ENCODE results near the gene KCNB1.

The KCNB1 gene

DNA sequence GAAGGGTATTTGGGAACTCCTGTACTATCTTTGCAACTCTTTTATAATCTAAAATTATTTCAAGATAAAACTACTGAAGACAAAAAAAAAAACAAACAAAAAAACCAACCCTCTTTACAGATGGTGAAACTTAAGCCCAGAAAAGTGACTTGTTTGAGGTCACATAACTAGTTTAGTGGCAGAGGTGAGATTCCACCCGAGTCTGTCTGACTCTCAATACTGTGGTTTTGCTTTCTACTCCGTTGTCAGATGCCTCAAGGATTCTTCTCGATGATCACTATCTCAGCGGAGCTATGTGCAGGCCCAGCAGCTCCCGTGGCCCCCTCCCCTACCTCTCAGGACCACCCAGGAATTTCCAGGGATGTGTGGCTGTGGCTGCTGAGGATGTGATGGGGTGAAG, 36.1 kb upstream of the KCNB1 start:
- Histone ChIP-seq H3K36me3 (ENCODE audit: control insufficient read depth in 1 of 2, insufficient read depth in 2 of 2, low read depth in 1 of 2, low read length in 2 of 2) (peaks cover 42 to 98% of the 10 kb centered on the region in 2 experiments), H3K4me3 (ENCODE audit: insufficient read depth in 1 of 2, low read depth in 1 of 2, low read length in 2 of 2) (no peak overlapping the region), H3K4me1 (ENCODE audit: control insufficient read depth, insufficient read depth, low read depth, low read length) (no peaks in the 10 kb centered on the region), H4K91ac (ENCODE audit: low read length) (no peak overlapping the region), H3K14ac (ENCODE audit: low read length in 2 of 2) (no peak overlapping the region), H3K4me2 (ENCODE audit: low read length, poor library complexity, severe bottlenecking) (no peak overlapping the region), H3K23ac (ENCODE audit: low read length in 2 of 2) (no peak overlapping the region), H3K9ac (ENCODE audit: low read length) (no peak overlapping the region), H3K27me3 (ENCODE audit: control insufficient read depth in 1 of 2, insufficient read depth in 1 of 2, low read length in 2 of 2) (no peaks in the 10 kb centered on the region), H3K9me3 (ENCODE audit: control insufficient read depth, low read length) (no peaks in the 10 kb centered on the region), H2BK5ac (ENCODE audit: low read depth, low read length, poor library complexity, severe bottlenecking) (no peak overlapping the region), H4K8ac (ENCODE audit: low read length) (no peak overlapping the region), H3K27ac (ENCODE audit: low read length, poor library complexity, severe bottlenecking) (no peak overlapping the region), H2AFZ (ENCODE audit: low read depth, low read length) (no peak overlapping the region), H3K4ac (ENCODE audit: low read depth in 1 of 2, low read length in 2 of 2) (no peak overlapping the region), H3K79me1 (replicated peaks; ENCODE audit: low read length, poor library complexity, severe bottlenecking) (no peaks in the 10 kb centered on the region), H2BK15ac (ENCODE audit: low read depth, poor library complexity, severe bottlenecking) (no peak overlapping the region), H2BK12ac (ENCODE audit: low read length in 2 of 2) (no peak overlapping the region), H2BK120ac (ENCODE audit: low read depth, low read length) (no peak overlapping the region), H2AK5ac (ENCODE audit: low read length, severe bottlenecking) (no peak overlapping the region), H3K18ac (ENCODE audit: low read depth in 1 of 2, low read length in 2 of 2) (no peak overlapping the region)
- 83% methylated on average over 5 of the region's 5 CpGs for WGBS
- DNase-seq = no peak

DNA sequence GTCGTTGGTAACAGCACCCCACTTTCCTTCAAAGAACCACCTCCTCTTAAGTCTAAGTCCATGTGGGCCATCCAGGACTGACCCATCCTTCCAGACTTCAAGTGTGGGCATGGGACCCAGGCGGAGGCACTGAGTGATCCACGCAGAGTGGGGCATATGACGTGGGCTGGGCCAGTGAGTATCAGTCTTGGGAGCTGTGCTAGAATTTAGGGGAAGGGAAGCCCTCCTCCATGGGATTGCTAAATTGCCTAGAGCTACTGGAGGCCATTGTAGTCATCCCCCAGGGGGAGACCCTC, 35.3 kb upstream of the KCNB1 start:
- peaks cover 46 to 98% of the 10 kb centered on the region in 2 experiments for H3K36me3 ChIP-seq (ENCODE audit: control insufficient read depth in 1 of 2, insufficient read depth in 2 of 2, low read depth in 1 of 2, low read length in 2 of 2)
- DNase-seq = no peak
- no peak overlapping the region for H3K14ac ChIP-seq (ENCODE audit: low read length in 2 of 2)
- no peaks in the 10 kb centered on the region for H3K27me3 ChIP-seq (ENCODE audit: control insufficient read depth in 1 of 2, insufficient read depth in 1 of 2, low read length in 2 of 2)
- H2AK5ac ChIP-seq (ENCODE audit: low read length, severe bottlenecking) = no peak overlapping the region
- no peaks in the 10 kb centered on the region for H3K79me1 ChIP-seq (replicated peaks; ENCODE audit: low read length, poor library complexity, severe bottlenecking)
- H4K8ac ChIP-seq (ENCODE audit: low read length) = no peak overlapping the region
- no peaks in the 10 kb centered on the region for H3K4me1 ChIP-seq (ENCODE audit: control insufficient read depth, insufficient read depth, low read depth, low read length)
- no peak overlapping the region for H3K4me3 ChIP-seq (ENCODE audit: insufficient read depth in 1 of 2, low read depth in 1 of 2, low read length in 2 of 2)
- no peak overlapping the region for H4K91ac ChIP-seq (ENCODE audit: low read length)
- no peak overlapping the region for H3K4me2 ChIP-seq (ENCODE audit: low read length, poor library complexity, severe bottlenecking)
- H2BK12ac ChIP-seq (ENCODE audit: low read length in 2 of 2) = no peak overlapping the region
- 86% methylated on average over 4 of the region's 4 CpGs for WGBS
- H2AFZ ChIP-seq (ENCODE audit: low read depth, low read length) = no peak overlapping the region
- no peak overlapping the region for H3K27ac ChIP-seq (ENCODE audit: low read length, poor library complexity, severe bottlenecking)
- no peak overlapping the region for H3K23ac ChIP-seq (ENCODE audit: low read length in 2 of 2)
- H3K18ac ChIP-seq (ENCODE audit: low read depth in 1 of 2, low read length in 2 of 2) = no peak overlapping the region
- H2BK120ac ChIP-seq (ENCODE audit: low read depth, low read length) = no peak overlapping the region
- no peak overlapping the region for H3K9ac ChIP-seq (ENCODE audit: low read length)
- no peaks in the 10 kb centered on the region for H3K9me3 ChIP-seq (ENCODE audit: control insufficient read depth, low read length)
- H3K4ac ChIP-seq (ENCODE audit: low read depth in 1 of 2, low read length in 2 of 2) = no peak overlapping the region
- no peak overlapping the region for H2BK15ac ChIP-seq (ENCODE audit: low read depth, poor library complexity, severe bottlenecking)
- no peak overlapping the region for H2BK5ac ChIP-seq (ENCODE audit: low read depth, low read length, poor library complexity, severe bottlenecking)

GRCh38 chr20:49516916-49517804, 34.7 kb upstream of the KCNB1 start:
- H3K36me3 ChIP-seq (ENCODE audit: control insufficient read depth in 1 of 2, insufficient read depth in 2 of 2, low read depth in 1 of 2, low read length in 2 of 2) = peaks cover 46 to 98% of the 10 kb centered on the region in 2 experiments
- no peak overlapping the region for H4K8ac ChIP-seq (ENCODE audit: low read length)
- no peak overlapping the region for H2BK12ac ChIP-seq (ENCODE audit: low read length in 2 of 2)
- no peak overlapping the region for H3K4me2 ChIP-seq (ENCODE audit: low read length, poor library complexity, severe bottlenecking)
- no peak overlapping the region for H2BK120ac ChIP-seq (ENCODE audit: low read depth, low read length)
- WGBS = 86% methylated on average over 17 of the region's 17 CpGs
- H3K9ac ChIP-seq (ENCODE audit: low read length) = no peak overlapping the region
- no peaks in the 10 kb centered on the region for H3K79me1 ChIP-seq (replicated peaks; ENCODE audit: low read length, poor library complexity, severe bottlenecking)
- H3K18ac ChIP-seq (ENCODE audit: low read depth in 1 of 2, low read length in 2 of 2) = no peak overlapping the region
- no peaks in the 10 kb centered on the region for H3K27me3 ChIP-seq (ENCODE audit: control insufficient read depth in 1 of 2, insufficient read depth in 1 of 2, low read length in 2 of 2)
- H3K27ac ChIP-seq (ENCODE audit: low read length, poor library complexity, severe bottlenecking) = no peak overlapping the region
- no peak overlapping the region for H3K23ac ChIP-seq (ENCODE audit: low read length in 2 of 2)
- no peak overlapping the region for H2BK15ac ChIP-seq (ENCODE audit: low read depth, poor library complexity, severe bottlenecking)
- no peak overlapping the region for H4K91ac ChIP-seq (ENCODE audit: low read length)
- no peaks in the 10 kb centered on the region for H3K9me3 ChIP-seq (ENCODE audit: control insufficient read depth, low read length)
- H2BK5ac ChIP-seq (ENCODE audit: low read depth, low read length, poor library complexity, severe bottlenecking) = no peak overlapping the region
- no peak overlapping the region for H2AFZ ChIP-seq (ENCODE audit: low read depth, low read length)
- no peak overlapping the region for H3K4ac ChIP-seq (ENCODE audit: low read depth in 1 of 2, low read length in 2 of 2)
- no peak overlapping the region for H2AK5ac ChIP-seq (ENCODE audit: low read length, severe bottlenecking)
- H3K4me3 ChIP-seq (ENCODE audit: insufficient read depth in 1 of 2, low read depth in 1 of 2, low read length in 2 of 2) = no peak overlapping the region
- DNase-seq = no peak
- no peaks in the 10 kb centered on the region for H3K4me1 ChIP-seq (ENCODE audit: control insufficient read depth, insufficient read depth, low read depth, low read length)
- no peak overlapping the region for H3K14ac ChIP-seq (ENCODE audit: low read length in 2 of 2)

DNA sequence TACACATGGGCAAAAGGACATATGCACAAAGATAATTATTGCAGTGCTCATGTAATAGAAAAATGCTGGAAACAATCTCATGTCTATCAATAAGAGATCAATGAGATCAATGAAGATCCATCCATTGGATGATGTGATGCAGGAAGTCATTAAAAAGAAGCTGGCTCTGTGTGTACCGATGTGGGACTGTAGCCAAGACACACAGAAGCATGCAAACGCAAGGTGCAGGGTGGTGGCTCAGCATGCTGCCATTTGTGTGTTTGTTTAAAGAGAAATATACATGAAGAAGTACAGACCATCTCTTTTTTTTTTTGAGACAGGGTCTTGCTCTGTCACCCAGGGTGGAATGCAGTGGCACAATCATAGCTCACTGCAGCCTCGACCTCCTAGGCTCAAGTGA, 33.1 kb upstream of the KCNB1 start:
- Histone ChIP-seq H3K79me1 (replicated peaks; ENCODE audit: low read length, poor library complexity, severe bottlenecking) (no peaks in the 10 kb centered on the region), H3K4me3 (ENCODE audit: insufficient read depth in 1 of 2, low read depth in 1 of 2, low read length in 2 of 2) (no peak overlapping the region), H2BK120ac (ENCODE audit: low read depth, low read length) (no peak overlapping the region), H3K23ac (ENCODE audit: low read length in 2 of 2) (no peak overlapping the region), H2AFZ (ENCODE audit: low read depth, low read length) (no peak overlapping the region), H3K18ac (ENCODE audit: low read depth in 1 of 2, low read length in 2 of 2) (no peak overlapping the region), H3K27ac (ENCODE audit: low read length, poor library complexity, severe bottlenecking) (no peak overlapping the region), H2AK5ac (ENCODE audit: low read length, severe bottlenecking) (no peak overlapping the region), H3K9ac (ENCODE audit: low read length) (no peak overlapping the region), H3K4me1 (ENCODE audit: control insufficient read depth, insufficient read depth, low read depth, low read length) (peaks cover 2% of the 10 kb centered on the region), H2BK15ac (ENCODE audit: low read depth, poor library complexity, severe bottlenecking) (no peak overlapping the region), H3K14ac (ENCODE audit: low read length in 2 of 2) (no peak overlapping the region), H2BK5ac (ENCODE audit: low read depth, low read length, poor library complexity, severe bottlenecking) (no peak overlapping the region), H3K9me3 (ENCODE audit: control insufficient read depth, low read length) (no peaks in the 10 kb centered on the region), H4K8ac (ENCODE audit: low read length) (no peak overlapping the region), H3K4ac (ENCODE audit: low read depth in 1 of 2, low read length in 2 of 2) (no peak overlapping the region), H3K27me3 (ENCODE audit: control insufficient read depth in 1 of 2, insufficient read depth in 1 of 2, low read length in 2 of 2) (no peaks in the 10 kb centered on the region), H3K36me3 (ENCODE audit: control insufficient read depth in 1 of 2, insufficient read depth in 2 of 2, low read depth in 1 of 2, low read length in 2 of 2) (peaks cover 40 to 96% of the 10 kb centered on the region in 2 experiments), H3K4me2 (ENCODE audit: low read length, poor library complexity, severe bottlenecking) (no peak overlapping the region), H2BK12ac (ENCODE audit: low read length in 2 of 2) (no peak overlapping the region), H4K91ac (ENCODE audit: low read length) (no peak overlapping the region)
- WGBS = 74% methylated on average over 3 of the region's 3 CpGs
- DNase-seq = no peak
